H1 (cell line): ENCODE results near the gene CNTNAP1. TPM values are rescaled to one million over a fixed set of nuclear protein-coding genes. Genes with fewer than 3 reads are reported as not detected.

Source experiments
- CTCF ChIA-PET: fragments of 300-600 bp; sonication (Branson Sonifier 250); formaldehyde crosslinking; loops from one replicate; lab custom pipeline; 2021; ENCODE audit not compliant: partially characterized antibody; lab: Charles Lee
- POLR2A ChIA-PET: fragments of 300-600 bp; sonication (Branson Sonifier 250); formaldehyde crosslinking; loops from one replicate; lab custom pipeline; 2021; ENCODE audit warnings: inconsistent platforms; ENCODE audit not compliant: partially characterized antibody; lab: Charles Lee
- DNase-seq, 2 experiments: peaks; one replicate each; pipeline versions ENCODE4 v3.0.0 to v3.0.0-alpha.2; 2010 to 2022; ENCODE audit warnings: low spot score in 2 of 2, low read depth in 1 of 2, mixed read lengths in 1 of 2
- FAIRE-seq: peaks from 2 replicates; lab custom pipeline; 2011; peaks lifted over from hg19 to GRCh38; lab: Jason Lieb, UNC
- H2AFZ ChIP-seq: 2 replicates; pipeline ENCODE4 v1.8.1; 2012; ENCODE audit warnings: low read length, inconsistent platforms
- H2AK5ac ChIP-seq: 2 replicates; pipeline ENCODE4 v1.6.1; 2013; ENCODE audit warnings: low read depth, low read length
- H2BK120ac ChIP-seq: replicated peaks from 2 replicates; pipeline ENCODE3; 2013; ENCODE audit warnings: low read depth, low read length, inconsistent platforms
- H2BK12ac ChIP-seq: 2 replicates; pipeline ENCODE4 v1.6.1; 2013; ENCODE audit warnings: low read depth, low read length
- H2BK15ac ChIP-seq: 2 replicates; pipeline ENCODE4 v1.6.1; 2013; ENCODE audit warnings: low read length
- H2BK20ac ChIP-seq: 2 replicates; pipeline ENCODE4 v1.6.1; 2013; ENCODE audit warnings: low read length
- H2BK5ac ChIP-seq: 2 replicates; pipeline ENCODE4 v1.6.1; 2013; ENCODE audit warnings: low read depth, low read length
- H3K14ac ChIP-seq: 2 replicates; pipeline ENCODE4 v1.6.1; 2013; ENCODE audit warnings: inconsistent platforms; ENCODE audit not compliant: insufficient read length
- H3K18ac ChIP-seq: 2 replicates; pipeline ENCODE4 v1.6.1; 2013; ENCODE audit warnings: low read length; ENCODE audit errors: extremely low read depth
- H3K23ac ChIP-seq: 2 replicates; pipeline ENCODE4 v1.6.1; 2013; ENCODE audit warnings: inconsistent platforms; ENCODE audit not compliant: insufficient read length
- H3K23me2 ChIP-seq: 2 replicates; pipeline ENCODE4 v1.6.1; 2013; ENCODE audit warnings: low read depth, low read length
- H3K27ac ChIP-seq: 2 replicates; pipeline ENCODE4 v1.6.1; 2011; ENCODE audit warnings: low read depth, low read length, inconsistent platforms
- H3K27me3 ChIP-seq, 4 experiments: replicated peaks in 1 of 4; 1 replicate in 1 of 4; 2 replicates in 3 of 4; pipeline versions ENCODE4 v1.6.1 to v1.8.1; 2011 to 2013; ENCODE audit warnings: low read length in 3 of 4, mild to moderate bottlenecking in 3 of 4, inconsistent platforms in 2 of 4, mixed read lengths in 2 of 4, moderate library complexity in 1 of 4; ENCODE audit not compliant: control insufficient read depth in 3 of 4, insufficient read depth in 3 of 4; ENCODE audit errors: extremely low read depth in 1 of 4
- H3K36me3 ChIP-seq, 4 experiments: 2 replicates each; pipeline versions ENCODE4 v1.6.1 to v1.8.1; 2011 to 2013; ENCODE audit warnings: mild to moderate bottlenecking in 4 of 4, low read length in 3 of 4, moderate library complexity in 2 of 4, control low read depth in 1 of 4, inconsistent platforms in 1 of 4; ENCODE audit not compliant: insufficient read depth in 4 of 4, control insufficient read depth in 2 of 4
- H3K4ac ChIP-seq: replicated peaks from 2 replicates; pipeline ENCODE3; 2013; ENCODE audit warnings: low read length, low read depth, mixed read lengths, inconsistent platforms; ENCODE audit not compliant: insufficient read length
- H3K4me1 ChIP-seq, 4 experiments: replicated peaks in 1 of 4; 1 replicate in 1 of 4; 2 replicates in 3 of 4; pipeline versions ENCODE4 v1.6.1 to v1.8.1; 2011 to 2013; ENCODE audit warnings: low read length in 3 of 4, inconsistent platforms in 2 of 4, mixed read lengths in 1 of 4; ENCODE audit not compliant: insufficient read depth in 4 of 4, control insufficient read depth in 3 of 4
- H3K4me2 ChIP-seq, 2 experiments: 2 replicates each; pipeline versions ENCODE4 v1.6.1 to v1.8.1; 2011 to 2013; ENCODE audit warnings: low read depth in 2 of 2, low read length in 2 of 2, control low read depth in 1 of 2, inconsistent platforms in 1 of 2, mild to moderate bottlenecking in 1 of 2; ENCODE audit not compliant: insufficient read depth in 1 of 2
- H3K4me3 ChIP-seq, 4 experiments: fragments of 200-600, 300-600 bp in 1 of 4; sonication (generic), shearing (Covaris generic), sonication (Bioruptor Twin) in 1 of 4; 2 replicates each; pipeline versions ENCODE4 v1.5.1 to v1.8.1; 2011 to 2016; ENCODE audit warnings: low read length in 4 of 4, low read depth in 3 of 4, control low read depth in 2 of 4, inconsistent platforms in 2 of 4, mild to moderate bottlenecking in 2 of 4, mixed read lengths in 1 of 4, moderate library complexity in 1 of 4; ENCODE audit not compliant: insufficient read depth in 2 of 4; ENCODE audit errors: extremely low read depth in 1 of 4
- H3K56ac ChIP-seq: replicated peaks from 2 replicates; pipeline ENCODE3; 2013; ENCODE audit warnings: low read depth, mild to moderate bottlenecking, mixed read lengths, low read length, inconsistent platforms; ENCODE audit not compliant: insufficient read length
- H3K79me1 ChIP-seq: 2 replicates; pipeline ENCODE4 v1.6.1; 2013; ENCODE audit warnings: low read depth, low read length, control low read depth
- H3K79me2 ChIP-seq, 2 experiments: 2 replicates each; pipeline versions ENCODE4 v1.6.1 to v1.8.1; 2012 to 2013; ENCODE audit warnings: low read length in 2 of 2, mild to moderate bottlenecking in 2 of 2, inconsistent platforms in 1 of 2; ENCODE audit not compliant: insufficient read depth in 2 of 2, control insufficient read depth in 1 of 2
- H3K9ac ChIP-seq, 4 experiments: replicated peaks in 1 of 4; 1 replicate in 1 of 4; 2 replicates in 3 of 4; pipeline versions ENCODE4 v1.6.1 to v1.8.1; 2011 to 2013; ENCODE audit warnings: low read depth in 3 of 4, low read length in 3 of 4, control low read depth in 2 of 4, mild to moderate bottlenecking in 2 of 4, moderate library complexity in 2 of 4, inconsistent platforms in 1 of 4; ENCODE audit errors: extremely low read depth in 1 of 4
- H3K9me3 ChIP-seq, 2 experiments: 2 replicates each; pipeline versions ENCODE4 v1.6.1 to v1.8.1; 2012 to 2013; ENCODE audit warnings: mild to moderate bottlenecking in 2 of 2, moderate library complexity in 2 of 2, control low read depth in 1 of 2, inconsistent platforms in 1 of 2, low read depth in 1 of 2, low read length in 1 of 2, mixed read lengths in 1 of 2; ENCODE audit not compliant: insufficient read depth in 2 of 2
- H4K20me1 ChIP-seq, 2 experiments: replicated peaks in 1 of 2; 2 replicates each; pipeline versions ENCODE3 to v1.8.1; 2011 to 2013; ENCODE audit warnings: inconsistent platforms in 2 of 2, low read length in 2 of 2, mild to moderate bottlenecking in 1 of 2; ENCODE audit not compliant: insufficient read depth in 2 of 2, control insufficient read depth in 1 of 2
- H4K5ac ChIP-seq: 2 replicates; pipeline ENCODE4 v1.6.1; 2013; ENCODE audit warnings: low read length, low read depth, mixed read lengths, inconsistent platforms; ENCODE audit not compliant: insufficient read length
- H4K8ac ChIP-seq: 2 replicates; pipeline ENCODE4 v1.8.0; 2013; ENCODE audit warnings: mild to moderate bottlenecking, moderate library complexity, low read length, inconsistent platforms; ENCODE audit not compliant: insufficient read depth; ENCODE audit errors: extremely low read depth
- H4K91ac ChIP-seq: replicated peaks from 2 replicates; pipeline ENCODE3; 2013; ENCODE audit warnings: low read length, mixed read lengths, inconsistent platforms; ENCODE audit not compliant: insufficient read length
- BACH1 ChIP-seq: IDR thresholded peaks from 2 replicates; pipeline ENCODE4 v1.6.1; 2012; ENCODE audit warnings: low read length, improper control_type of control experiment
- KDM5A ChIP-seq: fragments of 200-600 bp; IDR thresholded peaks from 2 replicates; pipeline ENCODE4 v1.7.1; 2012; ENCODE audit warnings: mild to moderate bottlenecking, low read length, inconsistent platforms, mixed read lengths
- NRF1 ChIP-seq: IDR thresholded peaks from 2 replicates; pipeline ENCODE4 v1.6.1; 2011; ENCODE audit warnings: mild to moderate bottlenecking, low read depth, low read length, improper control_type of control experiment
- RNF2 ChIP-seq: fragments of 200-900, 300-1000 bp; sonication (generic); IDR thresholded peaks from 2 replicates; pipeline ENCODE4 v1.7.1; 2016; ENCODE audit warnings: borderline replicate concordance, low read depth, mild to moderate bottlenecking, antibody characterized with exemption, low read length; ENCODE audit not compliant: poor library complexity, severe bottlenecking; ENCODE audit errors: missing control alignments
- SIN3A ChIP-seq, 2 experiments: IDR thresholded peaks in 1 of 2; conservative IDR thresholded peaks in 1 of 2; 2 replicates each; pipeline ENCODE4 v1.6.1; 2011 to 2012; ENCODE audit warnings: low read length in 2 of 2, improper control_type of control experiment in 1 of 2, low read depth in 1 of 2, mild to moderate bottlenecking in 1 of 2
- SIX5 ChIP-seq: IDR thresholded peaks from 2 replicates; pipeline ENCODE4 v1.6.1; 2011; ENCODE audit warnings: mild to moderate bottlenecking, low read depth, low read length
- WGBS, 2 experiments: shearing (Covaris generic) in 1 of 2; methylation state at CpG; one replicate each; pipeline versions ENCODE4 v1.1.6 to v1.1.7; 2013 to 2015; ENCODE audit warnings: low lambda C conversion rate in 2 of 2, mixed read lengths in 2 of 2, inconsistent platforms in 1 of 2, low coverage in 1 of 2, missing lambda C conversion rate in 1 of 2; ENCODE audit not compliant: insufficient replicate concordance in 2 of 2, insufficient coverage in 1 of 2, insufficient read length in 1 of 2; ENCODE audit errors: extremely low coverage in 1 of 2, missing lambda C conversion rate in 1 of 2; 5-methylcytosine and 5-hydroxymethylcytosine counted together
- polyA plus RNA-seq, 7 experiments: library from polyadenylated mRNA; depleted of rRNA in 3 of 7; stranded (reverse) in 5 of 7; unstranded in 2 of 7; fragments of >200 nt in 5 of 7; fragments of 200-250 nt in 2 of 7; gene quantifications; 1 replicate in 5 of 7; 2 replicates in 1 of 7; 4 replicates in 1 of 7; pipeline versions ENCODE4 v1.2.1 to v1.2.3, GENCODE V29; 2011 to 2013; ENCODE audit warnings: missing spikeins in 2 of 7, mixed read lengths in 2 of 7
- total RNA-seq: library from RNA; stranded (reverse); fragmentation: NEBNext Ultra II Directional; extraction: Animal tissue kit (Norgen Biotek cat#: 25700); gene quantifications from 2 replicates; pipeline ENCODE4 v1.2.1, GENCODE V29; 2021

The CNTNAP1 gene
- total and polyA plus RNA-seq, 2 of the 8 experiments (the other 6 are each of a cell fraction or from before 2014, with no cell fraction given), result 4.7 to 10.0 TPM

- Histone ChIP-seq H3K27me3 (peaks cover 0 to 5% (median 0%) of the 10 kb centered on the region in 4 experiments; a peak in 2 of 7 replicates), H2BK120ac (no peak overlapping the region), H2BK15ac (no peak overlapping the region), H3K79me2 (no peaks in the 10 kb centered on the region), H3K4me2 (no peak overlapping the region), H4K91ac (no peak overlapping the region), H3K23me2 (peaks cover 10% of the 10 kb centered on the region), H3K9ac (no peak overlapping the region), H4K8ac (no peak overlapping the region), H3K79me1 (no peaks in the 10 kb centered on the region), H3K27ac (no peak overlapping the region), H3K4me3 (no peak overlapping the region), H3K23ac (no peak overlapping the region), H4K5ac (no peak overlapping the region), H3K4ac (no peak overlapping the region), H3K36me3 (peaks cover 8 to 38% (median 17%) of the 10 kb centered on the region in 4 experiments; a peak in 6 of 8 replicates), H2AFZ (no peak overlapping the region), H4K20me1 (peaks cover 0 to 6% of the 10 kb centered on the region in 2 experiments), H2AK5ac (no peak overlapping the region), H2BK20ac (no peak overlapping the region), H3K4me1 (peaks cover under 1 to 14% (median 8%) of the 10 kb centered on the region in 4 experiments), H3K14ac (no peak overlapping the region), H2BK12ac (no peak overlapping the region), H3K18ac (no peak overlapping the region), H3K9me3 (no peaks in the 10 kb centered on the region), H3K56ac (no peak overlapping the region), H2BK5ac (no peak overlapping the region)
- ChIA-PET CTCF (no interaction called here), POLR2A (interaction anchor here (16.6 kb wide), 1 partner anchor 9 kb away, joined by 239 read pairs; the partner anchor contains the start of genes CCR10 and PLEKHH3)
- WGBS, 2 experiments, result 95% methylated on average over 14 of the region's 14 CpGs; no CpG with 5 or more reads in 1 of the 2 experiments
- TF ChIP-seq SIN3A (conservative IDR thresholded peaks at IDR 0.05 in 1 of 2, IDR thresholded peaks at IDR 0.05 in 1 of 2; ENCODE audit: low read depth in 1 of 2, low read length in 2 of 2) (no peak), KDM5A (no peak), BACH1 (no peak), NRF1 (no peak), RNF2 (no peak), SIX5 (no peak)
- FAIRE-seq, result no peak
- DNase-seq, result no peak
These were observed 16.7 kb upstream of the CNTNAP1 start for GRCh38 chr17:42665581-42666001.
